Activated CD8-positive, alpha-beta memory T cell treated with anti-CD3 and anti-CD28 coated beads for 48 hours (primary cell): ENCODE data around the gene SP140L.
"Not testable (repeated sequence)": the region's sequence is repeated elsewhere in the genome, so short reads cannot be mapped to it uniquely, and the experiment has no call there.

Experiments used
- DNase-seq, 3 experiments: peaks; one replicate each; pipeline ENCODE4 v3.0.0-alpha.2; 2020; ENCODE audit warnings: low read depth in 2 of 3, low spot score in 2 of 3

The SP140L gene

GRCh38 chr2:230326453-230327417 lies at the start of gene SP140L:
SP140L (plus strand) TSS chr2:230327193; CDS start chr2:230327270, 77 bp downstream.
- DNase-seq: peak; percentile 44 to 62 (median 56)

DNA sequence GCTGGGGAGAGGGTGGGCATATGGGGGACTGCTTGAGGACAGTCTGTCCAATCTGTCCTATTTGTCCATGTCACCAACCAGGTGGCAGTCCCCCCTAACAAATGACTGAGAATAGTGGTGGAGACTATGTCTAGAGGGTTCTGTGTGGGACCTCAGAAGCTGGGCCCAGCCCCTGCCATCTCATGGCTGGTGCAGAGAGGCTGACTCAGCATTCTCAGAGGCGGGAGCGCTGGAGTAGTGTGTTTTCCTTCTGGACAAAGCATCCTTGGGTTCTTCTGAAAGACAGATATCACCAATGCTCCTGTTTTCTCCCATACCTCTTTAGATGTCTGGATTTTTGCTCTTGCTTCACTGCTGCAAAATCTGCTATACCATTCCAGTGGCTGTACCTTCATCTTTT lies 44.1 kb upstream of the SP140L start:
- no peak for DNase-seq

DNA sequence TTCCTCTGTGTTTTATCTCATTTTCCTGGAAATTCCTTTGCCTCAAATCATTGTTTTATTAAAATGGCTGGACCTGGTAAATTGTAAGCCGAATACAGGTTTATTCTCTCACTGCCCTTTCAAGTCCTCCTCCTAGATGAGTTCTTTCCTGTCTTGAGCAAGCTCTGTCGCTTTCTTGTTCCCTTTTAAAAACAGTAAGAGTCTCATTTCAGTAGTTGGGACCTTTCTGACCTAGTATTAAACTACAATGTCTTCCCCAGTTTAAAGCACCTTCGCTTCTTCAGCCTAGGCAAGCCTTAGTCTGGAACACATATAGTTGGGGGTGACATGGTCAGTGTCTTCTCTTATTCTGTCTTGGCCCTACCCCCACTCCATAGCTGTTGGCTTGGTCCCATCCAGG lies 40.9 kb upstream of the SP140L start:
- DNase-seq: no peak

DNA sequence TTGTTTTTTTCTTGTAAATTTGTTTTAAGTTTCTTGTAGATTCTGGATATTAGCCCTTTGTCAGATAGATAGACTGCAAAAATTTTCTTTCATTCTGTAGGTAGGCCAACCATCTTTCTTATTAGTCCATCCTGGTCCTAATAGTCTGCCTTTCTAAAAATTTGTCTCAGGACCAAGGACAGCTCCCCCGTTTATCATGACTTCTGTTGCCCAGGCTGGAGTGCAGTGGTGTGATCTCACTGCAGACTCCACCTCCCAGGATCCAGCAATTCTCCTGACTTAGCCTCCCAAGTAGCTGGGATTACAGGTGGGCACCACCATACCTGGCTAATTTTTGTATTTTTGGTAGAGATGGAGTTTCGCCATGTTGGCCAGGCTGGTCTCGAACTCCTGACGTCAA lies 37.7 kb upstream of the SP140L start:
- DNase-seq: not testable (repeated sequence)

- DNase-seq: no peak
Observed at GRCh38 chr2:230295192-230295591, 31.8 kb upstream of the SP140L start.

GRCh38 chr2:230296917-230297316 lies 30.1 kb upstream of the SP140L start:
- no peak for DNase-seq

GRCh38 chr2:230299618-230300017 lies 27.4 kb upstream of the SP140L start:
- DNase-seq: no peak

DNA sequence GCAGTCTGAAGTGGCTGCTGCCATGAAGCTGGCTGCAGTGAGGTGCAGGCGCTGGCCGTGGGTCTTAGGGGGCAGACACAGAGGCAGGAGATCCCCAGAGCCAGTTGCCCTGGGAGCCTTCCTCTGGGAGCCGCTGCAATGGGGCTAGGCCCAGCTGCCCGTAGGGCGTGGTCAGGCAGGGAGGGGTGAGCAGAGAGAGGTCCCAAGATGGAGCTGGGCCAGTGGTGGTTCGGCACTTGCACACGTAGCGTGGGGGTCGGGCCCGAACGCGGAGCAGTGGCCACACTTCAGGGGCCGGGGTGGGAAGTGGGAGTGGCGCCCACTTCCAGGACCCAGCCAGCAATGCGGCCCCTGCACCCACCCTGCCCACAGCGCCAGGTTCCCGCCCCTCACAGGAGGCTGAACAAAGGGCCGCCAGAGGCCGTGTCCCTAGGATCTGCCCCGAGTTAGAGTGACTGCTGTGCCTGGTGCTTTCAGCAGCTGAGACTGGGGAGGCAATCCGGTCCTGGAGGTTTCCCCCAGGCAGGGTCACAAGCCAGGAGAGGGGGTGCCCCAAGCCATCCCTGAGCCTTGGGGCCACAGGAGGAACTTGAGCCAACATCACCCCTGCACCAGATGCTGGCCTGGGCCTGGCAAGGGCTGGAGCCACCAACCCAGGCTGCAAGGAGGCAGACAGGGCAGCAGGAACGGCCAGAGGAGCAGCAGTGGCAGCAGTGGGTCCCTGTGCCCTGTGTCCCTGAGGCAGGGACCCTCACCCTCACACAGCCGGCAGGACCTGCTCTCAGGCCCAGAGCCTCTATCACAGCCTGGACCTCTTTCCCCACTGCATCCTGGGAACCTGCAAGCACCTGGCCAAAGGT lies 21.3 kb upstream of the SP140L start:
- no peak for DNase-seq

GRCh38 chr2:230306474-230306873 lies 20.5 kb upstream of the SP140L start:
- DNase-seq: no peak

DNA sequence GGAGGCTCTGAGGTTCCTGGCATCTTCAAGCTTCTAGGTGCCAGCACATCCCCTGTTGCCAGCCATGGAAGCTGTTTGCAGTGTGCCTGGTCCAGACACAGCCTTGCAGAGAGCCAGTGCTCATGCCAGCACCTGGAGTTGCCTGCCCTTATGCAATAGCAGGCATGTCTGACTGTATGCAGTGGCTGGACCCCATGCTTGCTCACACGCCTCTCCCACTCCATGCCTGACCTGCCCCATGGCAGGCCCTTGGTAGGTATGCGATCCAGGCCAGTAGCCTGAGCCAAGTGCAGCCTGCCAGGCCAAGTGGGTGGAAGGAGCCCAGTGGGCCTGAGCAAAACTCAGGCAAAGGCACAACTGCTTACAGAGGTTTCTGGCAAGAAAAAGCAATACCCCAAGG lies 19.5 kb upstream of the SP140L start:
- no peak for DNase-seq

- DNase-seq: no peak
Observed at GRCh38 chr2:230308402-230309000, 18.5 kb upstream of the SP140L start.

DNA sequence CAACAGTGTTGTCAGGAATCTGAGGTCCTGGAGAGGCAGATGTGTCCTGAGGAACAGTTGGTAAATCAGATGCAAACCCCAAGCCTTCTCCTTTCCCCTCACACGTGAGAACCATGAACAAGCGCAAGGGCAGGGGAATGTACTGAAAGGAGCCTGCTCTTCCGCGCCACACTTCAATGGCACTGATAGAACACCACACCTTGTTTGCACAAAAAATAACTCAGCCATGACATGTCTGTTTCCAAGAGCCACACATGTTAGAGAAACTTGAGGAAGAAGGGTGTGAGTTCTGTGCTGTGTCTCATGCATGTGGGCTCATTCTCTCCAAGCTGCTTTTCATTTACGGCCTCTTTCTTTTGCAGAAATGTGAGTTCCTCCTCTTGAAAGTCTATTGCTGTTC lies 16.2 kb upstream of the SP140L start:
- DNase-seq: not testable (repeated sequence)

DNA sequence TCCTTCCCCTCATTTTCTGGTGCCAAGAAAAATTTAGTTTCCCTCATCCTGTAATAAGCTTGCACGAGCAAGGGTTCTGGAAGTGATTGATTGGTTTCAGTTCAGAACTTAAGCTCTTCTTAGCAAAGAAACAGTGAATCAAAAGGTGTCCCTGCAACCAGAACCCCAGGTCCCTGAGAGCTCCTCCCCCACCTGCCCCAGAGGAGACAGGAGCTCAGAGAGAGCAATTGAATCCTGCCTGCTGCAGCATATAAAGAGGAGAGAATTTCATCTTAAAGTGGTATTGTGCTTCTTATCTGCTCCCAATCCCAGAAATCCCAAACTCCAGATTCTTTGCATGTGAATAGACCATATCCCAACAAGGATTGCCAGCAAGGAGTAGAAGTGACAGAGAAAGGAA lies 15.4 kb upstream of the SP140L start:
- DNase-seq: not testable (repeated sequence)

DNA sequence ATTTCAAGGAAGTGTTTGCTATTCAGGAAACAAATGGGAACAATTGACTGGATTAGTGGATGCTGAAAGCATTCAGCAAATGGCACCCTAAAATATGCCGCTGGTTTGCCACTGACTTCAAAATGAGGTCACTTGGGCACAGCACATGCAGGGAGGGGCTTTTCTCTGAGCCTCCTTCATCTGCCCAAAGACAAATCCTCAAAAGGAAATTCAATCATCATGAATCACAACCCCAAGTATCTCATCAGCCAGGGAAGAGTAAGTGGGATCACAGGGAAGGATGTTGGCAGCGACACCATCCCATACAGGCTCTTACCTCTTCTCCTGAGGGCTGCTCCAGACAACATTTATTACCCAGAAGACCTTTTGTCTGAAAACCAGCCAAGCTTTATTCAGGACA lies 14.4 kb upstream of the SP140L start:
- DNase-seq: no peak

GRCh38 chr2:230317366-230317765 lies 9.6 kb upstream of the SP140L start:
- no peak for DNase-seq

- DNase-seq: no peak
Observed at GRCh38 chr2:230318190-230319121, 8.5 kb upstream of the SP140L start.

DNA sequence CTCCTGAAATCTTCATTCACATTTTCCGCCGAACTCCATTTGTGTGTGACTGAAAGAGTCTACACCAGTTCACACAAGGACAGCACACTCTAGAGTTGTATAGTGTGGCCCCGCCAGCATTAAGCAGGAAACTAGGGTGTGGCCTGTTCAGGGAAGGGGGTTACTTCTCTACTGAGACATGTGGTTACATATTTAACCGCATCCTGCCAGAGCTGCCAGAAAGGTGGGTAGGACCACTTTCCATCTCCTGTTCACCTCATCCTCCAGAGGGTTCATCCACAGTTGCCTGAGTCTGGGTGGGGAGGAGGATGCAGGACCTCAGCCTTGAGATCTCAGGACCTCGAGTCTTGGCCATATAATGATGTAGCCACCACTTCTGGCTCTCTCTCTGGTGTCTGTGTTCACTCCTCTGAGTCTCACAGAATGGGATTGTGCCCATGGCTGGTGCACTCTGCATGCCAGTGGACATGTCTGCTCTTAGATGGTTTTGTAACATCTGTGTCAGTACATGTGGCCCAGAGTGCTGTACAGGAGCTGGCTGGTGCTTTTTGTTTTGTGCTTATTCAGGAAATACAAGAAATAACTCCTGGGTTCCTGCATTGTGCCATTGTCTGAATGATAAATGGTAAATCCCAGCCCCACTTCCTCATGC lies 7.7 kb upstream of the SP140L start:
- peak in 2 of 3 experiments; percentile 39 to 42 for DNase-seq

DNA sequence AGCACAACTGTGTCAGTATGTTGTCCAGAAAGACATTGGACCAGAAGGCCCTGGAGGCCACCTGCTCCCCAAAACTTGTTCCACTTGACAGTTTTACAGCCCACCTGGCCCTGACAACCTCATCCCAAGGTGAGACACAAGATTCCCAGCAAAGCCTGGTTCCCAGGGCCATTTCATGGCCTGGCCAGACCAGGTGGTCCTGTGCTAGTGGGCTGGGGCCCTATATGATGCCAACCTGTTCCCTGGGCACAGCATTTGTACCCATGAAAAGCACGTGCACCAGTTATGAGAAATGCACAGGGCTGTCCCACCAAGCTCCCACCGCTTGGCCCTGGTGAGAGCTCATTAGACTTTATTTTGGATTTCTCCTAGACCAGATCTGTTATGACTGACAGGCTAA lies 6.0 kb upstream of the SP140L start:
- DNase-seq: no peak

GRCh38 chr2:230322561-230323384 lies 4.2 kb upstream of the SP140L start:
- no peak for DNase-seq
